Aortic smooth muscle cell (primary cell): ENCODE data around the gene FKBP3. TPM values are rescaled to one million over a fixed set of nuclear protein-coding genes. Genes with fewer than 3 reads are reported as not detected.

Experiments used
- total RNA-seq: library from RNA; depleted of rRNA; stranded (reverse); fragments of >200 nt; gene quantifications from 2 replicates; pipeline ENCODE4 v1.2.3, GENCODE V29; 2014

The FKBP3 gene
- 23.5 TPM in 2 replicates for total RNA-seq

DNA sequence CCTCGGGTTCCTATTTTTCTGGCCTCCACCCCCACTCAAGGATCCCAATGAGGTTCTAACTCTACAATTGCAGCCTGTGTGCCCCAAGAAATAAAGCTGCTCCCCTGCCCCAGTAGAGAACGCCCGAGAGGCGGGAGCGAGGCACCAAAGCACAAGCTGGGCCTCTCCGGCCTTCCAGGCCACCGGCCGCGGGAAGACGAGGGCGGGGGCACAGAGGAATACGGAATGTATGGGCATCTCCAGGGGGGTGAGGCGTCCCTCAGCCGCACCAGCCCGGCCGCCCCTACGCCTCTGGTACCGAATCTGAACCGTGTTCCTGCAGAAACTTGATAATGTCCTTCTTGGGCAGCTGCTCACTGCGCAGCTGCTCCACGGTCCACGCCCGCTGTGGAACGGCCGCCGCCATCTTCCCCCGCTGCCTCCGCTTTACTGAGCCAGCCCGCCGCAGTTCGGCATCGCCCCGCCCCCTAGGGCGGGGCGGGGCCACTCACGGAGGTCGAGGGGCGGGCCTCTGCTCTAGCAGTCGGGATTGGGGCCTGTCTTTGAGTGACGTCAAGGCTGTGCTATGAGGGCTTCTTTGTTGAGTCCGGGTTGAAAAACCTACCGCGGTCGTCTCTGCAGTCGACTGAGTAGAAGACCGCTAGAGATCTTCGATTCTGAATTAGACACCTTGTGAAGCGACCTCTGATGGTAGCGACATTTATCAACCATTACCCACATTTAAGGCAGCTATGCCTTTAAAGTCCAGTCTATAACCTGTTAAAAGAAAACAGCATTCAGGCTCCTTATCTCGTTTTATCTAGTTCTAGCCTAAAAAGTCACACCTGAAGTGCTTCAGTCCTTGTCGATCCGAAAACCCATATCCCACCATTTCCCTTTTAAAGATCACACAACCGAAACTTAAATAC lies at the start of gene FKBP3:
Gene FKBP3, minus strand, starts transcription at position 431 of the 908 bp plus-strand sequence. Its CDS starts 25 bp downstream, at position 406.

DNA sequence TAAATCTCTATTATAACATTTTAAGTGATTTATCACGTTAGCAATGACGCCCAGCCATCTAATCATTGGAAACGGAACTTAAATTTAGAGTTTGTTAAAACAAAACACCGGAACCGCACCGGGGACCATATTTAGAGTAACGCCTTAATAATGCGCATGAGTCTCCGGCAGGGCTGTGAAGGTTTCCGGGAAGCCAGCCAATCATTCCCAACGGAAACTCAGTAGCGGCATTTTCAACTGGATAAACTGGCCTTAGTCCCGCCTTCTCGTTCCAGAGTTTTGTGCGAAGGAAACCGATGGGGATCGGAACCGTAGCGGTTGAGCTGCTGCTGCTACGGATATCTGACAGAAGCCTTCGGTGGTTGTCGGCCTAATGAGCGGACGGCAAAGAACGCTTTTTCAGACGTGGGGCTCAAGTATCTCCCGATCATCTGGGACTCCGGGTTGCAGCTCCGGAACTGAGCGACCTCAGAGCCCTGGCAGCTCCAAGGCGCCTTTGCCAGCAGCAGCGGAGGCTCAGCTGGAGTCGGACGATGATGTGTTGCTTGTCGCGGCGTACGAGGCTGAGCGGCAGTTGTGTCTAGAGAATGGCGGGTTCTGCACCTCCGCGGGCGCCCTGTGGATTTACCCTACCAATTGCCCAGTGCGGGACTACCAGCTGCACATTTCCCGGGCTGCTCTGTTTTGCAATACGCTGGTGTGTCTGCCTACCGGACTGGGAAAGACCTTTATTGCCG lies 1.5 kb upstream of the FKBP3 start, which contains the start of gene FANCM:
Gene FANCM, plus strand, starts transcription at position 272 of the 737 bp plus-strand sequence. Its CDS starts 102 bp downstream, at position 374.

DNA sequence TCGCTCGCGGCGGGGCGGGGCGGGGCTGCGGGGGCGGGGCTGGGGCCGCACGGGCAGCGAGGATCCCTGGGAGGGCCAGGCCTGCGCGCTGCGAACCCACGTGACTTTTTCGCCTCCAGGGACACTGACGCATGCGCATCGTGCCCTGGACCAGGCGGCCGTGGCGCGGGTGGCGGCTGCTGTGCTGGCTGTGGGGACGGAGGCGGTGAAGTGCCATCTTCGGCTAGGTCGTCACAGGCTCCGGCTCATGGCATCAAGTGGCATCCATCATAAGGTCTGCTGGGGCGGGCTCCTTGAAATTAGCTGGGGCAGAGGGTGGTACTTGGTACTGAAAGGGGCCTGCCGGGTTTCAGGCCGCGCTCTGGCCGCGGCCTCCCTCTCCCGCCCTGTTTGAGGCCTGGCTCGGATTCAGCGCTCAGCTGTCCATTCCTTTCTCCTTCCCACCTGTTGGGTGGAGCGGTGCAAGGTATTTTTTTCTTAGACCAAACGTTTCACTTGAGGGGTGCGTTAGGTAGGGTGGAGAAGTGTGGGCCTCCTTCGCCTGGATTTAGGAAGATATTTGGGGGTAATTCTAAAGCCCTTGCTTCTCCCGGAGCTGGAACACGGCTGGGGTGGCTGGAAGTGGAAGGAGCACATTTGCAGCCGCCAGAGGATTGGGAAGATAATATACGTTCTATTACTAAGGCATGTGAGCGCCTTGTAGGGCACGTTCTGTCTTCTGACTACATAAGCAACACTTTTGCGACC lies 50.1 kb downstream of the FKBP3 start, which contains the start of gene PRPF39:
Gene PRPF39, plus strand, starts transcription at position 141 of the 747 bp plus-strand sequence. CDS start 11,124 bp downstream, outside the sequence.

Other genes starting within 250 kb of the FKBP3 start
- 9.0 and 9.4 TPM in 2 replicates for gene KLHL28, start 172.5 kb downstream of the FKBP3 start, total RNA-seq
- gene TOGARAM1, start 172.3 kb downstream of the FKBP3 start, total RNA-seq: 14.9 and 15.0 TPM in 2 replicates
- gene PRPF39, start 50.4 kb downstream of the FKBP3 start, total RNA-seq: 22.1 and 22.4 TPM in 2 replicates
- gene FANCM, start 1.4 kb upstream of the FKBP3 start, total RNA-seq: 4.8 and 7.3 TPM in 2 replicates
- gene MIS18BP1, start 118.7 kb upstream of the FKBP3 start, total RNA-seq: 29.5 and 32.9 TPM in 2 replicates